Uterus (tissue), 2 donors: Measurements from ENCODE around the gene GAMT.

Experiments used
- CTCF ChIP-seq, 4 experiments: fragments of 200-600 bp in 2 of 4; fragments of 450-650 bp in 2 of 4; sonication (generic) in 2 of 4; IDR thresholded peaks; one replicate each; pipeline ENCODE4 v1.5.1; 2016 to 2019; ENCODE audit warnings: antibody characterized with exemption in 4 of 4, mild to moderate bottlenecking in 2 of 4, moderate library complexity in 1 of 4
- POLR2A ChIP-seq, 2 donors: fragments of 450-650 bp; IDR thresholded peaks; one replicate each; pipeline ENCODE4 v1.6.1; 2016; ENCODE audit warnings: antibody characterized with exemption in 2 of 2, mild to moderate bottlenecking in 1 of 2, moderate library complexity in 1 of 2

DNA sequence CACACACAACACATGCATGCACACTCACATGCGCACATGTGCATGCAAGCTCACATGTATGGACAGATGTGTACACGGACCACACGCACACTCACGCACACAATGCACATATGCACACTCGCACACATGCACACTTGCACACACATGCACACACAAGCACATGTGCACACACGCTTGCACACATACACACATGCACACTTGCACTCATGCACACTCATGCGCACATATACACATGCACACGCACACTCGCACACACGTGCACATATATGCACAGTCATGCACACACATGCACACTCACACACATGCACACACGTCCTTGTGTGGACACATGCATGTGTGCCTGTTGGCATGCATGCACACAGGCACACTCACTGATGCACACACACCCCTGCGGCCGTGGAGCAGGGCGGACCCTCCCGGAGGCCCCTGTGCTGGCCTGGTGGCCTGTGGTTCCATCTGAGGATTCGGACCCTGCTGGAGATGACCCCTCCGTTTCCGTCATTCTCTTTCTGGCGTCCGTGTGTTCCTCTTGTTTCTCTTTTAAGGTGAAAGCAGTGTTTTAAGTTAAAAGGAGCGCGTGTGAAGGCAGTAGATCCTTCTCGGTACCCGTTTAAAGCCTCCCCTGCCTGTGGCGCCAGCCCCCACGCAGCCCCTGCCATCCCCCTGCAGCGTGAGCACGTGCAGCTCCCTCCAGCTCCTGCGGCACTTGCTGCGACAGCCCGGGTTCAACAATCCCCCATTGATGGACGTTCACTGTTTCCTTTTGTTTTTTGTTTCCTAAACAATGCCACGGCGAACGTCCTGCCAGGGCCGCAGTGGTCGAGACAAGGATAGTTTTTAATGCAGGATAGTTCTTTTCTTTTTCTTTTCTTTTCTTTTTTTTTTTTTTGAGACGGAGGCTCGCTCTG, 12.1 kb downstream of the GAMT start:
- no peak for TF ChIP-seq CTCF (IDR thresholded peaks at IDR 0.05)
- TF ChIP-seq POLR2A (IDR thresholded peaks at IDR 0.05), result no peak
